Measurements from ENCODE around the gene FBRSL1. TPM values are rescaled to one million over a fixed set of nuclear protein-coding genes. Genes with fewer than 3 reads are reported as not detected.

Gene FBRSL1
- total and polyA plus RNA-seq, 2 donors (not counting 3 experiments of a cell fraction or from before 2014, with no cell fraction given) = 19.3 to 79.8 TPM

DNA sequence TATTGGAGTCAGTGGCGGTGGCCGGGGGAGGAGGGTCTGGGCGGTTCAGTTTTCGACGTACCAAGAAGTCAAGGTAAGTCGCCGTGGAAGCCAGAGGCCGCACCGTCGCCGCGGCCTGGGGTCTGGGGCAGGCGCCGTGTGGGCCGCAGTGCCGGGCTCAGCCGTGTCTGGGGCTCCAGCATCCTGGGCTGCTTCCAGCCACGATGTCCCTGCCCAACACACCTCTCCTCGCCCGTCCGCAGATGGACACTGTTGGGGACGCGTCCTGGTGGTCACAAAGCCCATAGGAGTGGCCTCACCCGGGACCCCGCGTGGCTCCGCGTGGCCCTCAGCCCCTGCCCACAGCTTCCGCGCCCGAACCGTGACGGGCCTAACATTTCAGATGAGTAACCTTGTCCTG, 59.1 kb downstream of the FBRSL1 start:
- Histone ChIP-seq H3K4me2 (ENCODE audit: insufficient read depth, low read length) (no peak overlapping the region), H3K27me3 (ENCODE audit: control insufficient read depth in 2 of 2, insufficient read depth in 2 of 2, low read length in 2 of 2) (no peaks in the 10 kb centered on the region), H4K20me1 (replicated peaks; ENCODE audit: control insufficient read depth, extremely low read depth, insufficient read depth, low read length) (no peaks in the 10 kb centered on the region), H2AFZ (ENCODE audit: low read depth, low read length) (no peak overlapping the region), H3K4me1 (ENCODE audit: control insufficient read depth, extremely low read depth, insufficient read depth, low read length) (no peaks in the 10 kb centered on the region), H3K9me3 (replicated peaks; ENCODE audit: control insufficient read depth, insufficient read depth, low read length) (no peaks in the 10 kb centered on the region), H3K4me3 (replicated peaks in 1 of 3; ENCODE audit: insufficient read depth in 1 of 3, low read depth in 1 of 3, low read length in 3 of 3) (no peak overlapping the region), H3K79me2 (ENCODE audit: control insufficient read depth, insufficient read depth, low read length) (no peaks in the 10 kb centered on the region), H3K27ac (ENCODE audit: insufficient read depth, low read depth, low read length) (no peak overlapping the region), H3K9me1 (replicated peaks; ENCODE audit: control insufficient read depth, extremely low read depth, insufficient read depth, low read length) (no peaks in the 10 kb centered on the region), H3K9ac (replicated peaks; ENCODE audit: extremely low read depth, insufficient read depth, low read length) (no peak overlapping the region), H3K36me3 (ENCODE audit: control insufficient read depth in 2 of 2, extremely low read depth in 1 of 2, insufficient read depth in 2 of 2, low read length in 2 of 2) (no peaks in the 10 kb centered on the region)
- CTCF ChIA-PET = interaction anchor here (1.1 kb wide), 1 partner anchor 12 kb away, joined by 3 read pairs; no protein-coding TSS in a partner anchor
- dilution Hi-C loops (cut with MboI; ENCODE audit: extremely low pct_ligation_motif_present, low sequenced_read_pairs) (no loop called here), intact Hi-C loops (cut with micrococcal nuclease) (no loop called here)
- FAIRE-seq (no peak), DNase-seq (ENCODE audit: low read depth, low spot score) (no peak)
- no peak for TF ChIP-seq JUN (IDR thresholded peaks at IDR 0.05; ENCODE audit: borderline replicate concordance, insufficient read depth, insufficient read length, low read depth)
- TF ChIP-seq, protein P1, sequence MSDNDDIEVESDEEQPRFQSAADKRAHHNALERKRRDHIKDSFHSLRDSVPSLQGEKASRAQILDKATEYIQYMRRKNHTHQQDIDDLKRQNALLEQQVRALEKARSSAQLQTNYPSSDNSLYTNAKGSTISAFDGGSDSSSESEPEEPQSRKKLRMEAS (IDR thresholded peaks at IDR 0.05; ENCODE audit: insufficient read depth, insufficient read length) = no peak
- TF ChIP-seq POLR2A (IDR thresholded peaks at IDR 0.05; ENCODE audit: low read depth, low read length) = no peak
- TF ChIP-seq POLR2AphosphoS5 (IDR thresholded peaks at IDR 0.05; ENCODE audit: insufficient read depth, low read depth, low read length) = no peak
- TF ChIP-seq MYC (IDR thresholded peaks at IDR 0.05; ENCODE audit: low read depth, low read length) = no peak
- TF ChIP-seq FOS (IDR thresholded peaks at IDR 0.05; ENCODE audit: borderline replicate concordance, insufficient read depth, low read length) = no peak
- TF ChIP-seq, protein P2, sequence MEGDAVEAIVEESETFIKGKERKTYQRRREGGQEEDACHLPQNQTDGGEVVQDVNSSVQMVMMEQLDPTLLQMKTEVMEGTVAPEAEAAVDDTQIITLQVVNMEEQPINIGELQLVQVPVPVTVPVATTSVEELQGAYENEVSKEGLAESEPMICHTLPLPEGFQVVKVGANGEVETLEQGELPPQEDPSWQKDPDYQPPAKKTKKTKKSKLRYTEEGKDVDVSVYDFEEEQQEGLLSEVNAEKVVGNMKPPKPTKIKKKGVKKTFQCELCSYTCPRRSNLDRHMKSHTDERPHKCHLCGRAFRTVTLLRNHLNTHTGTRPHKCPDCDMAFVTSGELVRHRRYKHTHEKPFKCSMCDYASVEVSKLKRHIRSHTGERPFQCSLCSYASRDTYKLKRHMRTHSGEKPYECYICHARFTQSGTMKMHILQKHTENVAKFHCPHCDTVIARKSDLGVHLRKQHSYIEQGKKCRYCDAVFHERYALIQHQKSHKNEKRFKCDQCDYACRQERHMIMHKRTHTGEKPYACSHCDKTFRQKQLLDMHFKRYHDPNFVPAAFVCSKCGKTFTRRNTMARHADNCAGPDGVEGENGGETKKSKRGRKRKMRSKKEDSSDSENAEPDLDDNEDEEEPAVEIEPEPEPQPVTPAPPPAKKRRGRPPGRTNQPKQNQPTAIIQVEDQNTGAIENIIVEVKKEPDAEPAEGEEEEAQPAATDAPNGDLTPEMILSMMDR (IDR thresholded peaks at IDR 0.05; ENCODE audit: extremely low read depth in 1 of 2, insufficient read depth in 1 of 2, low read depth in 1 of 2, low read length in 2 of 2) = no peak
- TF ChIP-seq EZH2 (IDR thresholded peaks at IDR 0.05; ENCODE audit: borderline replicate concordance, low read depth, low read length, severe bottlenecking) = no peak
- no peak for TF ChIP-seq GATA2 (IDR thresholded peaks at IDR 0.05; ENCODE audit: insufficient read depth, insufficient read length, low read depth, low read length)
- POLR2A ChIA-PET = no interaction called here
- no TSS peak for BruUV-seq (replicated peaks)
